OCI-LY3 (cell line): ENCODE data around the gene GDF2.

Source experiments
- H2AFZ ChIP-seq: fragments of 200-600, 300-600 bp; shearing (Covaris generic); 2 replicates; pipeline ENCODE4 v1.6.0; 2014; ENCODE audit warnings: antibody characterized with exemption, low read depth, low read length
- H3K27ac ChIP-seq: fragments of 200-600, 300-600 bp; sonication (generic); 2 replicates; pipeline ENCODE4 v1.5.1; 2014; ENCODE audit warnings: mild to moderate bottlenecking, low read length, moderate library complexity, mixed read lengths
- H3K27me3 ChIP-seq: fragments of 200-600, 300-600 bp; sonication (generic); 2 replicates; pipeline ENCODE4 v1.6.1; 2014; ENCODE audit warnings: low read depth, low read length, mixed read lengths
- H3K36me3 ChIP-seq: fragments of 200-600, 300-600 bp; sonication (generic); replicated peaks from 2 replicates; pipeline ENCODE3; 2014; ENCODE audit warnings: low read depth, low read length, mixed read lengths
- H3K4me1 ChIP-seq: fragments of 300-600, 200-600 bp; sonication (generic); 2 replicates; pipeline ENCODE4 v1.6.1; 2014; ENCODE audit warnings: low read length, mixed read lengths
- H3K4me2 ChIP-seq: fragments of 200-600, 300-600 bp; sonication (generic); 2 replicates; pipeline ENCODE4 v1.6.1; 2014; ENCODE audit warnings: low read length, mixed read lengths
- H3K4me3 ChIP-seq: fragments of 300-600, 200-600 bp; sonication (generic); 2 replicates; pipeline ENCODE4 v1.5.1; 2014; ENCODE audit warnings: antibody characterized with exemption, mild to moderate bottlenecking, low read length, moderate library complexity
- H3K79me2 ChIP-seq: fragments of 300-600, 200-600 bp; shearing (Covaris generic); 2 replicates; pipeline ENCODE4 v1.6.1; 2014; ENCODE audit warnings: mild to moderate bottlenecking, low read length, mixed read lengths
- H3K9ac ChIP-seq: fragments of 300-600, 200-600 bp; shearing (Covaris generic); 2 replicates; pipeline ENCODE4 v1.6.0; 2014; ENCODE audit warnings: mild to moderate bottlenecking, low read length, moderate library complexity
- H3K9me3 ChIP-seq: fragments of 200-600, 300-600 bp; shearing (Covaris generic); 2 replicates; pipeline ENCODE4 v1.6.1; 2014; ENCODE audit warnings: low read length, mixed read lengths; ENCODE audit not compliant: insufficient read depth
- H4K20me1 ChIP-seq: fragments of 200-600, 300-600 bp; sonication (generic); 2 replicates; pipeline ENCODE4 v1.6.1; 2016; ENCODE audit warnings: low read length, mixed read lengths; ENCODE audit not compliant: insufficient read depth
- CTCF ChIP-seq: fragments of 200-600, 300-600 bp; sonication (generic); IDR thresholded peaks from 2 replicates; pipeline ENCODE4 v1.5.1; 2014; ENCODE audit warnings: antibody characterized with exemption, low read length, low read depth
- EZH2phosphoT487 ChIP-seq: fragments of 200-600 bp; shearing (Covaris generic); IDR thresholded peaks from 2 replicates; pipeline ENCODE4 v1.6.1; 2018; ENCODE audit warnings: antibody characterized with exemption, mixed run types, low read depth

GDF2 gene

GRCh38 chr10:47303105-47303504 lies 19.1 kb upstream of the GDF2 start:
- Histone ChIP-seq H3K9ac (no peak overlapping the region), H3K27ac (no peak overlapping the region), H3K27me3 (no peaks in the 10 kb centered on the region), H3K9me3 (no peaks in the 10 kb centered on the region), H3K79me2 (no peaks in the 10 kb centered on the region), H3K4me2 (no peak overlapping the region), H3K36me3 (no peaks in the 10 kb centered on the region), H3K4me1 (no peaks in the 10 kb centered on the region), H2AFZ (no peak overlapping the region), H4K20me1 (no peaks in the 10 kb centered on the region), H3K4me3 (no peak overlapping the region)
- no peak for TF ChIP-seq EZH2phosphoT487

DNA sequence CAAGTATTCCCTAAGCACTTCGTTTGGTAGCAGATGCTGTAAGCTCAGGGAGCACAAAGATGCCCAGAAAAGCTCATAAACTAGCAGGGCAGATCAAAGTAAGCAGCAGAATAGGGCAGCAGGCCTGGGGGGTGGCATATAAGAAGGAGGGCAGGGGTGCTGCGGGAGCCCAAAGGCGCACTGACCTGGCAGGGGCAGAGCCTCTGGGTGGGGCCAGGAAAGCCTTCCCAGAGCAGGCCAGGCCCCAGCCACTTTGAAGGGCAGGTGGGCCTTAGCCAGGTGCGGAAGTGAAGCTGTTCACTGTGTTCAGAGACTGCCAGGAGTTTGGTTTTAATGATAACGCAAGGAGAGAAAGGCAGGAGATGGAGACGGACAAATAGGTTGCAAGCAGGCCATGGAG lies 18.4 kb upstream of the GDF2 start:
- H3K4me1 ChIP-seq = no peaks in the 10 kb centered on the region
- H3K79me2 ChIP-seq = no peaks in the 10 kb centered on the region
- H3K9ac ChIP-seq = no peak overlapping the region
- no peak overlapping the region for H3K4me3 ChIP-seq
- no peak overlapping the region for H2AFZ ChIP-seq
- no peak overlapping the region for H3K27ac ChIP-seq
- no peaks in the 10 kb centered on the region for H3K27me3 ChIP-seq
- H3K4me2 ChIP-seq = no peak overlapping the region
- TF ChIP-seq EZH2phosphoT487 (no peak), CTCF (no peak)
- H4K20me1 ChIP-seq = no peaks in the 10 kb centered on the region
- no peaks in the 10 kb centered on the region for H3K9me3 ChIP-seq
- H3K36me3 ChIP-seq = no peaks in the 10 kb centered on the region

DNA sequence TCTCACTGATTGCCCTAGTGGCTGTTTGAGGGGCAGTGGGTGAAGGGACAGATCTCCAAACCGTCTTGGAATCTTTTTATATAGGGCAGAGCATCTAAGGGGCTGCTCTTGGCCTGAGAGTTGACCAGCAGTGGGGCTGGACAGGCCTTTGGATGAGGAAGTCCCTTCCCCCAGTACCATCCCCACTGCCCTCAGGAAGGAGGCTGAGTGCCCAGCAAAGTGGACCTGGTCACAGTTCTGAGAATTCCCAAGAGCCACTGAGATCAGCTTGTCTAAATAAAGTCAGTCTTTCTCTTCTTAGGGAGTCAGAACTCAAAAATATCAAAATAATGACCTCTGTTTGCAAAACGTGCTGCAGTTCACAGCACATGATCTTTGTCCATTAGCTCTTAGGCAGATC lies 16.7 kb upstream of the GDF2 start:
- Histone ChIP-seq H3K79me2 (no peaks in the 10 kb centered on the region), H3K4me1 (no peaks in the 10 kb centered on the region), H3K9ac (no peak overlapping the region), H3K27me3 (no peaks in the 10 kb centered on the region), H2AFZ (no peak overlapping the region), H3K9me3 (no peaks in the 10 kb centered on the region), H4K20me1 (no peaks in the 10 kb centered on the region), H3K27ac (no peak overlapping the region), H3K4me3 (no peak overlapping the region), H3K36me3 (no peaks in the 10 kb centered on the region), H3K4me2 (no peak overlapping the region)
- no peak for TF ChIP-seq EZH2phosphoT487
- no peak for TF ChIP-seq CTCF

- Histone ChIP-seq H2AFZ (no peak overlapping the region), H3K4me1 (peaks cover 3% of the 10 kb centered on the region), H3K9ac (no peak overlapping the region), H3K27me3 (no peaks in the 10 kb centered on the region), H3K36me3 (no peaks in the 10 kb centered on the region), H3K9me3 (no peaks in the 10 kb centered on the region), H3K4me3 (no peak overlapping the region), H3K27ac (no peak overlapping the region), H3K79me2 (no peaks in the 10 kb centered on the region), H3K4me2 (no peak overlapping the region), H4K20me1 (no peaks in the 10 kb centered on the region)
- TF ChIP-seq EZH2phosphoT487 (no peak), CTCF (no peak)
Measured at GRCh38 chr10:47306387-47307210, 15.7 kb upstream of the GDF2 start.
